Measurements from ENCODE around the gene LRRC1. TPM values are rescaled to one million over a fixed set of nuclear protein-coding genes. Genes with fewer than 3 reads are reported as not detected.

LRRC1 gene
- total RNA-seq, 1 experiment from 2014 or later, result 0.96 TPM

DNA sequence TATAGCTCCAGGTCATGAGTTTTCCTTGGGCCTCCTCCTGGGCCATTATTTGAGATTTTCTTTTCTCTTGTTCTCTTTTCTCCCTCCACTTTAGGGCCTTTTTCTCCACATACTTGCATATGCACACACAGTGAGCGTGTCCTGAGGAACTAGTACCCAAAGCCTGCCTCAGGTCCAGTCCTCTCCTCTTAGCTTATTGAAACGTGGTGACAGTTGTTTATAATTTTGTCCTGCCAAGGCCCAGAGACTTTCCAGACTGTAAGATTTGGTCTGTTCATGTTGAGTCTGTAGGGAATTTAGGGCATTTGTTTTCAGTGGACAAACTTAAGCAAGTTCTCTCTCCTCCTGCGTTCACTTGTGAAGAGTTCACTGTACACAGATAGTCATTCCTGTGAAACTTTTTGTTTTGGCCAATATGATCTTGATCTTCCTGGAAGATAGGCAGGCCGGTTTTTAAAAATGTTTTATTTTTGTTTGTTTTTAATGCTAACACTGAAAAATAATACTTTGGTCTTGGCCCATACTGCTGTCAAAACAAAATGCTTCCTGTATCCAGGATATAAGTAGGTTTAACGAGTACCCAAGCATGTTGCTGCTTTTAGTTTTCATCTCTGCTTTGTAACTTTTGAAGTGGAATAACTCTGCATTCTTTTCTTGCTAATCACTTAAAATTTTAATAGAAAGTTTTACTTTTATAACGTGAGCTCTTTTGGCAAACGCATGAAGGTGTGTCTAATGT is 20.7 kb downstream of the LRRC1 start:
- no peak for DNase-seq (ENCODE audit: low read depth)

DNA sequence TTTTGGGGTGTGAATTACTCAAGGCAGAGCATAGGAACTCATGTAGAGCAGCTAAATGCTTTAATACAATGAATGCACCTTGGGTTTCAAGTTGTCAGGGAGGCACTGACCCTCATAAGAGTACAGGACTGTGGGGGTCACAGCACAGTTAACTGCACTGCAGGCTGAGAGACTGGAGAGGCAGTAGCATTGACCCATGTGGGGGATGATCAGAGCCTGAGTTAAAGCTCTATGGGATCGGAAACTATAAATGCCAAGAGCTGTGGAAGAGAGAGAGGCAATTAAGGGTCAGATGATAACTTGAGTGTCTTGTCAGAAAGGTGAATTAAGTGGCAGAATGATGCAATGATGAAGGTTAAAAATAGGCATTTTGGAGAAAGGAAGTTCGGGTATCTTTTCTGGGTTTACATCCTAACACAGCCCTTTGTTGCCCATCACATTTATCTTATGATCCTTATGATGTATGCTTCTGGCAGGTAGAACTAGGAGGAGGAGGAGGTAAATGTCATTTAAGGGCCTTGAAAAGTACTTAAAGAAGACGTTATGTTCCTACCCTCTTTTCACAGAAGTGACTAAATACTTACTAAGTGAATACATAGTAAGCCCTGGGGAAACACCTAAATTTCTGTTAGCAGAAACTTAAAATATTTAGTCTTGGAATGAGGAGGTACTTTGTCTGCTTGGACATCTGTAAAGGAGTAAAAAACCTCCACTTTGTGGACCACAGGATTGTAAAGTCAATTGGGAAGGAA is 24.2 kb downstream of the LRRC1 start:
- no peak for DNase-seq (ENCODE audit: low read depth)

DNA sequence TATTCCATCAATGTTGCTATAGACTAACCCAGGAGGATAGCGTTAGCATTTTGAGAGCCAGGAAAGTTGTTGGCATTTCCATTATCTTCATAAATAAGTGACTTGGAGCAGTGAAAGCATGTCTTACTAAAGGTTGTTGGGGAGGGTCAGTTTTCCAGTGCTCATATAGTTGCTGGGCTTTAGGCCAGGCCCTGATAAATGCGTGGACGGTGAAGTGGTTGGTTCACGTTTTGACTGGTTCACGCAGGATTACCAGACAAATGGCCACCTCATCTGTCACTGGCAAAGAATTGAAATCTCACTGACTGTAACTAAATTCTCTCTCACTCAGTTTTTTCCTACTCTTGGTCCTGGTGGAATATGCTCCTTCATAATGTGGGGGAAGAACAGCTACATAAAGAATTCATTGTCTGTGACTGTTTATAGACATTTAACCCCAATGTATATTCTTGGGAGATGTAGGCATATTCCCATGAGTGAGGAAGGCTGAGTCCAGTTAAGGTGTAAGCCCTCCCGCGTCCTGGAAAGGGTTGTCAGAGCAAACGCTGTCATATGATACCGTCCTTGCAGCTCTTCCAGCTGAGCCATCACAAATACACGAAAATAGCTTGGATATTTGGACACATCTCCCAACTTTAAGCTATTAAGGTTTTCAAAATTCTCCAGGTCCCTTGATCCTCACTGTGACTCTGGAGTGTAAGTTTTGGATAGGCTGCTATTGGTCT is 27.8 kb downstream of the LRRC1 start:
- DNase-seq (ENCODE audit: low read depth), result no peak

- no peak for DNase-seq (ENCODE audit: low read depth)
These were observed 29.9 kb downstream of the LRRC1 start for GRCh38 chr6:53824714-53825113.

DNA sequence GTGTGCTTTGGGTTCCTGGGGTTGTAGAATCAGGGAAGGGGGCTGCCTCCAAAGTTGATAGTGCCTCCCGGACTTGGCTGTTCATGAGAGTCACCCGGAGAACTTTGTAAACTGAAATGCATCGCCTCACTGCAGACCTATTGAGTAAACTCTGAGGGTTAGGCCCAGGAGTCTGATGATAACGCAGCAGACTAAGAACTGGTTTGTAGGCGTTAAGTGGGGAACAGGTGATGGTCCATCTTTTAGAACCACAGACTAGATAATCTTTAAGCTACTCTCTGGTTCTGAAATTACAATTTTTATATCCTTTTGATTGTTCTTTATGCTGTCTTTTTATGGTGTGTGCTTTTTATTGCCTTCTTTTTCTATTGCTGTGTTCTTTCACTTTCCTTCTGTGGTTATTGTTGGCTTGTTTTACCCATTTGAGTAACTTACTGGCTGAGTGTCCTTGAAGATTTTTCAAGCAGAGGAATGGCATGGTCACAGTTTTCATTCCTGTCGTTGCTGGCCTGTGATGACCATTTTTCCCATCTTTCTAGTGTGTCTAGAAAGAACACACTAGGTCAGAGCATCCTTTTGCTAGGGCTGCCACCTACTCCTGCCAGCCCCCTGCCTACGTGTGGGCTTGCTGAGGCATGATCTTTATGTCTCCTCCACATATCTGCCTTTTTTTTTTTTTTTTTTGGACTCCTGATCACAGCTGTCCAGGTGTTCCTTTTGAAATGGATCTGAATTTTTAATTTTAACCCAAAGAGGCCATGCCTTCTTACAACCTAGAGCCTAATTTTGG is 30.9 kb downstream of the LRRC1 start:
- no peak for DNase-seq (ENCODE audit: low read depth)

DNA sequence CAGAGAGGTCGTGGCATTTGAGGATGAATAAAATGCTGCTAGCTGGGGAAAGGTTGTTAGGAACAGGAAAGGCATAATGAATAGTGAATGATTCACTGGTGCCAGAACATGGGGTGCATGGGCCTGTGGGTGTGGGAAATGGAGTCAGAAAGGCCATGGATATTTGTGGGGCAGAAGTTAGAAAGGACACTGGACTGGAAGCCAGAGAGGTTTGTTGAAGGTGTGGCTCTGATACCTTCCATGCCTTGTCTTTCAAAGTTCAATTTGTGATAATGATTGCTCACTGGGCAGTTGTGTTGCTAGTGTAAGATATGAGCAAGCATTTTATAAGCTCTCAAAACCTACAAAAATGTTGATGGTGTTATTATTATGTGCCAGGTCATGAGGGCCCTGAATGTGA is 32.7 kb downstream of the LRRC1 start:
- no peak for DNase-seq (ENCODE audit: low read depth)

- no peak for DNase-seq (ENCODE audit: low read depth)
These were observed 33.4 kb downstream of the LRRC1 start for GRCh38 chr6:53828215-53828614.

DNA sequence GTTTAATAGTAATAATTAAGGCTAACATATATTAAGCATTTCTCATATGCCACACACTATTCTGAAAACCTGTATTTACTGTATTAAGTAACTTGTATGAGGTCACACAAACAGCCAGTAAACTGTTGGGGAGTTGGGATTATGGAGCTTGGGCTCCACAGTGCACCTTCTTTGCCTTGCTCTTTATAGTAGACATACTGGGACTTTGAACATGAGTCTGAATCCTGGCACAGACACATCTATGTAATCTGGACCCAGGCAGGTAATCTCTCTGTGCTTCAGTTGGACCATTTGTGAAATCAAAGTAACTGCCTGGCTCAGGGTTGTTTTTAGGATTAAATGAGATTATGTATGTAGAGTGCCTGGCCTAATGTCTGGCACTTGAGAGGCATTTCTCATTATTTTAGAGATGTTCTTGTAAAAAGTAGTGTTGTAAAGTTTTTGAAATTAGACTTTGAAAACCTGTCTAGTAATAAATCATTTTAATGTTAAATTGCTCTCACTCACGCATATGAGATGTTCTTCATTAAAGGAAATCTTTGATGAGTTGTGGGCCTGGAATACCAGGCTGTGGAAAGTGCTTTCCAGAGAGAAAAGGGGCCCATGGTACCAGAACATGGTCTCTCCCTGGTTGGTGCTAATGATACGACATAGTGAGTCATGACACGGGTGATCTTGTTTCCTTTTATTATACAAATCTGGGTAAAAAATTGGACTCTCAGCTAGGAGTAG is 34.3 kb downstream of the LRRC1 start:
- DNase-seq (ENCODE audit: low read depth), result no peak

DNA sequence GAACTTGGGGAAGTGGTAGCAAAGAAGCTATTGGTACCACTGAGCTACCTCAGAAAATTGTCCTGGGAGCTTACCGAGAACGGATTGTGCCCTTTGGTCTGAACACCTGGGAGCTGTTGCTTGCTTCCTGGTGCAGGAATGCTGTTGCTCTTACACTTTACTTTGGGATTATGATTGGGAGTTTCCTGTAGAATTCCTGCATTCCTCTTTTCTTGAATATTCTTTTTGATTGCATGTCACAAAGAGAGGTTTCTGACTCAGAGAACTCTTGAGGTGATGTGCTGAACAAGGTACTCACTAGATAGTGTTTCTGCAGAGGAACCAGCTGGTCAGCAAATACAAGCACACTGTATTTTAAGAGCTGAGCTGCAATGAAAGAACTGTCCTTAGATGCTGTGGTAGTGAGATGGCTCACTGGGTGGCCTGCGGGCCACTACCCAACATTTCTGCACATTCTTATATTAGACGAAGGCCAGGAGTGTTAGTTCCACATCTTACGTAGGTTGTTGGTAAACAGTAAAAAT is 35.0 kb downstream of the LRRC1 start:
- no peak for DNase-seq (ENCODE audit: low read depth)

DNA sequence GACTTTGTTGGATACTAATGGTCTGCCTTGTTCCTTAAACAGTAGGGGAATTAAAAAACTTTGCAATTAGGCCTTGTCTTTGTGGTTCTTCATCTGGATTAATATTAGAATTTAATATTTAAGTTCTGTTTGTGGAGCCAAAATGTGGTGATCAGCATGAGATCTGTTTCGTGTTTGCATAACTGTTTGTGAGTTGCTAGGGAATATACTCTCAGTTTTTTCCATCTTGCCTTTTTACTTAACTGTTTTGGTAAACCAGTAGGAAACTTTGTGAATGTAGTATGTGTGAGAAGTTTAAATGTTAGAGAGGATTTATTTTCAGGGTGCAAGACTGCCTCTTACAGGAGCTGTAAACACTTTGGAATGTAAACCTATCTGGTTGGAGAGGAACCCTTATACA is 35.6 kb downstream of the LRRC1 start:
- no peak for DNase-seq (ENCODE audit: low read depth)

GRCh38 chr6:53831081-53831869 is 36.5 kb downstream of the LRRC1 start:
- DNase-seq (ENCODE audit: low read depth), result no peak

DNA sequence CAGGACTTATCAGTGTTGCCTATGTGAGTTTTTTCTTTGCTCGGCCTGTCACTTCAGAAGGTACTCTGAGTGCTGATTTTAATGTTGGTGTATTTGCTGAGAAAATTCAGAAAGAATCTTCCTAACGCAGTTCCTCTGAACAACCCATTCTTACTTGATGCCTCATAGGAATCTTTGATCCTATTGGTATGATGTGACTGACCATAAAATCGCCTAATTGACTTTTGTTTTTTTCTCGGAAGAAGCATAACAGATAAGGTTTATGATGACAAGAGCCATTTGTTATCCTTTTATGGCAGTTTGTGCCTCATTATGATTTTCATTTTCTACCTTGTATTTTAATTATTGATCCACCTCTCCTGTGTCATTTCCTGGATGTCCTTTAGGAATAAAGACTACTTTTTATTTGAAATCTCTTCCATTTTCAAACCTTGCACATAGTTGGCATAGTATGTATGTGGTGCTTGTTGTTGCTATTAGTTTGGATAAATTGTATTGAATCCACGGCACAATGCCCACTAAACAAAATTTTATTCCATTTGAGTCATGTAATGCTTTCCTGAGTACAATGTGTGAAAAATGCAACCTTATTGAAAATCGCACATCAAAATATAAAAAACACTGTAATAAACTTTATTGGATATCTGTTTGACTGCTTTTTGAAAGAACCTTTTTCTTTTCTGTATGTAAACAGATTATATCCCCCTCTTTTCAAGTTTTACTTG is 37.3 kb downstream of the LRRC1 start:
- DNase-seq (ENCODE audit: low read depth), result no peak

DNA sequence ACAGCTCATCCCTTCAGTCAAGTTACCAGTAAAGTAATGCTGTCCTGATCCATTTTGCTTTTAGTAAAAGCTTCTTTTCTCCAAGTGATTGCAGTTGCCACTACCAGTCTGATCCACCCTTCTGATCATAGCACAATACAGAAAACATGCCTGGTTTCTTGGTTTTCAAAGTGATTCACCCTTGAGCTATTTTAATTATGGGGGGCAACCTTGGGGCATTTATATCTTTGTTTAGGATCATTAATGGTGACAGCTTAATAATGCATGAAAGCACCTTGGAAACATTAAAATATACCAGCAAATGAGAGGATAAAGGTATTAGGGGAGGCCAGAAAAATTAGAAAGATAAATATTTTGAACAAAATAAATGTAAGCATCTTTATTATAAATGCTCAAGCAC is 38.4 kb downstream of the LRRC1 start:
- no peak for DNase-seq (ENCODE audit: low read depth)

- no peak for DNase-seq (ENCODE audit: low read depth)
These were observed 39.3 kb downstream of the LRRC1 start for GRCh38 chr6:53834132-53834531.

DNA sequence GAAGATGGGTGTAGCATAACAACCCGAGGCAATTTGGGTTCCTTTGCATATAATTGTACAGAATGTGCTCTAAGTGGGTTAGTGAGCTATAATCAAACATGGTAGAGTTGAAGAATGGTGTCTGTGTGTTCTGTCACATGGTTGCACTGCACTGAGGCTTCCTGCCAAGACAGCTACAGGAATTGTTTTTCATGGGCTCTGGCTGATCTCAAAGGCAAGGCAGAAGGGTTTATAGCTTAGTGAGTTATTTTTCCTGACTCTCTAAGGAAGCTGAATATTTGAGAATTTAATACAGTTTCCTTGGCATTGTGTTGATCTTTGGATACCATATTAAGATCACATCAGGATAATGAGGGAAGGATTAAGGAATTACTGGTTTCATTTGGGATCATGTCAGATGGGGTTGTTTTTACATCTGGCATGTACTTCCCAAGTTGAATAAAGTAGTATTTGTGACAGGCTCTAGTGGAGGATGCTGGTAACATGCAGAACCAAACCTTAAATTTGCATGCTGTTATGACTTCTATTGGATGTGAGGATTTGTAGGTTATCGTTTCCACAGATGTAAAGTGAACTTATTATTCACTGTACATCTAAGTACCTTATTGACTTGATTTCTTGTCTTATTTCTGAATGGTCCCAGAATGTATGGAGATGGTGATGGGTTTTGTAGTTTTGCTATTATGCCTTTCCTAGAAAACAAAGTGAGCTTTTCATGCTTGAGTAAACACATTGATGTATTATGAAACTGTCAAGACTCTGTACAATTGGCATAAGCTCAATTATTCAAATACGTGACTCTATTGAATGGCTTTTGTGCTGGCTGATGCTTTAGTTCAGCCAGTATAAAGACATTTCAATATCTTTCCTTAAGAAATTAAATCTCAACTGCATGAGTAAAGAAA is 43.3 kb downstream of the LRRC1 start:
- DNase-seq (ENCODE audit: low read depth), result peak; percentile 35

DNA sequence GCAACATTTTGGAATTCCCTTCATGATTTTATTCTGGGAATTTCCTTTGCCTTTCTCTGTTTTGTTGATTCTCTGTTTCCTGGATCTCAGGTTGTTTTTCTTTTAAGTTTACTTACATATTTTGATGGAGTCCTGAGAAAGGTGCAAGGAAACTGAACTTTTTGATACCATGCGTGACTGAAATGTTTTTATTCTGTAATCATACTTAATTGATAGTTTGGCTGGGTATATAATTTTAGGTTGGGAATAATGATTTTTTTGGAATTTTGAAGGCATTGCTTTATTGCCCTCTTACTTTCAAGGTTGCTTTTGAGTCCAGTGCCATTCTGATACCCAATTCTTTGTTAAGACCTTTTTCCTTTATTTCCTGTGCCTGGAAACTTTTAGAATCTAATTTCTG is 45.2 kb downstream of the LRRC1 start:
- no peak for DNase-seq (ENCODE audit: low read depth)

- no peak for DNase-seq (ENCODE audit: low read depth)
These were observed 50.7 kb downstream of the LRRC1 start for GRCh38 chr6:53845280-53846195.

Data from RPMI7951 (cell line).